HCT116 (cell line): Measurements from ENCODE around the gene UACA. TPM values are rescaled to one million over a fixed set of nuclear protein-coding genes. Genes with fewer than 3 reads are reported as not detected.

ENCODE experiments used
- ATAC-seq: fragments of 200-7000 bp; cut with Tn5 transposase; 2 replicates; pipeline ENCODE4 v1.9.1; 2020; ENCODE audit warnings: mild to moderate bottlenecking, moderate library complexity
- BruUV-seq: library from RNA; stranded (reverse); fragments of 400-500 nt; replicated peaks from 2 replicates; lab custom pipeline; 2021; lab: Mats Ljungman, UMichigan
- CTCF ChIA-PET: fragments of 300-600 bp; sonication (Branson Sonifier 250); formaldehyde crosslinking; loops from one replicate; lab custom pipeline; 2021; ENCODE audit warnings: antibody characterized with exemption; lab: Charles Lee
- POLR2A ChIA-PET: fragments of 300-600, 350-600 bp; sonication (Branson Sonifier 250); formaldehyde crosslinking; loops from one replicate; lab custom pipeline; 2021; ENCODE audit warnings: antibody characterized with exemption; lab: Charles Lee
- RAD21 ChIA-PET, 2 experiments: fragments of 300-600 bp; sonication (Branson Sonifier 250); formaldehyde crosslinking; loops; one replicate each; lab custom pipeline; 2023; ENCODE audit warnings: low total read pairs in 2 of 2; ENCODE audit not compliant: uncharacterized antibody in 2 of 2, unreplicated experiment in 2 of 2, low non-redundant PET in 1 of 2; lab: Charles Lee
- DNase-seq: peaks from one replicate; pipeline ENCODE4 v3.0.0-alpha.2; 2010; ENCODE audit warnings: low read depth, low spot score
- H2AFZ ChIP-seq: fragments of 200-600 bp; shearing (Covaris generic), sonication (generic); 2 replicates; pipeline ENCODE4 v1.6.1; 2017; ENCODE audit warnings: low read depth, mixed run types, mixed read lengths, antibody characterized with exemption, low read length; ENCODE audit not compliant: poor library complexity, severe bottlenecking
- H3K27ac ChIP-seq: 2 replicates; pipeline ENCODE4 v1.5.1; 2012; ENCODE audit warnings: low read depth, low read length
- H3K27me3 ChIP-seq: fragments of 200-600 bp; sonication (generic); 2 replicates; pipeline ENCODE4 v1.6.1; 2016; ENCODE audit warnings: mixed run types, low read length, mixed read lengths; ENCODE audit not compliant: insufficient read depth
- H3K36me3 ChIP-seq, 2 experiments: fragments of 200-500 bp in 1 of 2; fragments of 200-600 bp in 1 of 2; sonication (Bioruptor generic) in 1 of 2; sonication (generic) in 1 of 2; 2 replicates each; pipeline versions ENCODE4 v1.5.1 to v1.6.1; 2014 to 2016; ENCODE audit warnings: low read length in 2 of 2, inconsistent platforms in 1 of 2, mixed read lengths in 1 of 2, mixed run types in 1 of 2; ENCODE audit not compliant: insufficient read depth in 2 of 2, control insufficient read depth in 1 of 2
- H3K4me1 ChIP-seq, 2 experiments: fragments of 200-600 bp in 1 of 2; sonication (generic) in 1 of 2; 2 replicates each; pipeline versions ENCODE4 v1.5.1 to v1.6.1; 2012 to 2017; ENCODE audit warnings: low read length in 2 of 2, inconsistent platforms in 1 of 2, mild to moderate bottlenecking in 1 of 2, mixed read lengths in 1 of 2, mixed run types in 1 of 2, moderate library complexity in 1 of 2; ENCODE audit not compliant: insufficient read depth in 2 of 2, control insufficient read depth in 1 of 2
- H3K4me2 ChIP-seq: fragments of 200-600 bp; sonication (generic); 2 replicates; pipeline ENCODE4 v1.6.1; 2017; ENCODE audit warnings: mixed run types, low read length, mixed read lengths
- H3K4me3 ChIP-seq, 2 experiments: fragments of 200-600 bp in 1 of 2; sonication (generic) in 1 of 2; replicated peaks in 1 of 2; 2 replicates each; pipeline ENCODE4 v1.5.1; 2011 to 2016; ENCODE audit warnings: low read length in 2 of 2, control low read depth in 1 of 2, low read depth in 1 of 2, mild to moderate bottlenecking in 1 of 2, mixed read lengths in 1 of 2, mixed run types in 1 of 2
- H3K79me2 ChIP-seq: fragments of 200-600 bp; sonication (generic); 2 replicates; pipeline ENCODE4 v1.6.1; 2017; ENCODE audit warnings: mild to moderate bottlenecking, mixed run types, low read length, moderate library complexity, mixed read lengths; ENCODE audit not compliant: insufficient read depth
- H3K9ac ChIP-seq: fragments of 200-600 bp; sonication (generic); 2 replicates; pipeline ENCODE4 v1.6.1; 2016; ENCODE audit warnings: low read length, mixed read lengths
- H3K9me2 ChIP-seq: fragments of 200-600 bp; sonication (generic), shearing (Covaris generic); 2 replicates; pipeline ENCODE4 v1.6.1; 2017; ENCODE audit warnings: mixed run types, mild to moderate bottlenecking, moderate library complexity; ENCODE audit not compliant: insufficient read depth
- H3K9me3 ChIP-seq, 2 experiments: fragments of 200-500 bp in 1 of 2; fragments of 200-600 bp in 1 of 2; sonication (Bioruptor generic) in 1 of 2; sonication (generic) in 1 of 2; 2 replicates each; pipeline ENCODE4 v1.6.1; 2014 to 2017; ENCODE audit warnings: low read length in 2 of 2, mixed read lengths in 2 of 2, inconsistent platforms in 1 of 2, low read depth in 1 of 2, mild to moderate bottlenecking in 1 of 2, mixed run types in 1 of 2, moderate library complexity in 1 of 2; ENCODE audit not compliant: control insufficient read depth in 1 of 2, insufficient read depth in 1 of 2
- H4K20me1 ChIP-seq: fragments of 200-600 bp; sonication (generic), shearing (Covaris generic); 2 replicates; pipeline ENCODE4 v1.6.1; 2017; ENCODE audit warnings: mixed run types, mild to moderate bottlenecking, moderate library complexity; ENCODE audit not compliant: insufficient read depth
- CBX3 ChIP-seq: IDR thresholded peaks from 2 replicates; pipeline ENCODE4 v1.6.1; 2012; ENCODE audit warnings: low read depth
- CEBPB ChIP-seq: IDR thresholded peaks from 2 replicates; pipeline ENCODE4 v1.6.1; 2012; ENCODE audit warnings: low read depth
- EGR1 ChIP-seq: IDR thresholded peaks from 2 replicates; pipeline ENCODE4 v1.6.1; 2012; ENCODE audit warnings: low read depth
- ELF1 ChIP-seq: IDR thresholded peaks from 2 replicates; pipeline ENCODE4 v1.6.1; 2012; ENCODE audit warnings: low read depth, borderline replicate concordance
- EZH2 ChIP-seq: fragments of 200-600 bp; sonication (generic); IDR thresholded peaks from 2 replicates; pipeline ENCODE4 v1.6.1; 2017; ENCODE audit warnings: antibody characterized with exemption, mixed run types
- FOSL1 ChIP-seq: IDR thresholded peaks from 2 replicates; pipeline ENCODE4 v1.6.1; 2012; ENCODE audit warnings: low read depth
- JUND ChIP-seq: IDR thresholded peaks from 2 replicates; pipeline ENCODE4 v1.6.1; 2012
- MAX ChIP-seq: IDR thresholded peaks from 2 replicates; pipeline ENCODE4 v1.6.1; 2012
- POLR2A ChIP-seq: IDR thresholded peaks from 2 replicates; pipeline ENCODE4 v1.7.0; 2011; ENCODE audit warnings: borderline replicate concordance; ENCODE audit not compliant: insufficient read depth, insufficient read length; ENCODE audit errors: extremely low read depth
- POLR2AphosphoS5 ChIP-seq: IDR thresholded peaks from 2 replicates; pipeline ENCODE4 v1.6.1; 2011; ENCODE audit warnings: mild to moderate bottlenecking, low read depth, low read length, moderate library complexity
- RAD21 ChIP-seq: IDR thresholded peaks from 2 replicates; pipeline ENCODE4 v1.6.1; 2012; ENCODE audit warnings: low read depth, mild to moderate bottlenecking
- REST ChIP-seq: IDR thresholded peaks from 2 replicates; pipeline ENCODE4 v1.6.1; 2012; ENCODE audit warnings: low read depth
- SP1 ChIP-seq: IDR thresholded peaks from 2 replicates; pipeline ENCODE4 v1.6.1; 2012; ENCODE audit warnings: low read depth
- SRF ChIP-seq: IDR thresholded peaks from 2 replicates; pipeline ENCODE4 v1.6.1; 2012; ENCODE audit warnings: low read depth
- YY1 ChIP-seq: IDR thresholded peaks from 2 replicates; pipeline ENCODE4 v1.6.1; 2011; ENCODE audit warnings: low read length, low read depth, moderate library complexity, mild to moderate bottlenecking; ENCODE audit not compliant: insufficient replicate concordance; ENCODE audit errors: extremely low read depth
- ZFX ChIP-seq: fragments of 450-650 bp; IDR thresholded peaks from 2 replicates; pipeline ENCODE4 v1.6.1; 2017
- ZNF274 ChIP-seq: fragments of 200-500 bp; sonication (Bioruptor generic); IDR thresholded peaks from 2 replicates; pipeline ENCODE4 v1.6.1; 2014; ENCODE audit warnings: mild to moderate bottlenecking, low read depth, low read length, inconsistent platforms
- intact Hi-C: fragments of 100-400 bp; cut with micrococcal nuclease; formaldehyde crosslinking; loops from 2 replicates; pipeline ENCODE4 v1.10.0; 2022
- total RNA-seq: library from RNA; stranded (reverse); gene quantifications from one replicate; pipeline ENCODE4 v1.2.1, GENCODE V29; 2021; ENCODE audit not compliant: unreplicated experiment

Gene UACA
- total RNA-seq, 1 experiment from 2014 or later, result 47.4 TPM

- H3K4me3 ChIP-seq, result peak overlapping the region in 1 of 2 experiments; percentile 40; a peak in 2 of 4 replicates
- TF ChIP-seq CBX3 (no peak), CEBPB (no peak), POLR2A (no peak), SP1 (peak; percentile 58; the same call in 1 of the 2 replicates), RAD21 (no peak), MAX (peak; percentile 45; the same call in 1 of the 2 replicates), ELF1 (no peak), POLR2AphosphoS5 (no peak), JUND (peak; percentile 75), FOSL1 (peak; percentile 85), EZH2 (no peak), YY1 (no peak), ZFX (no peak), SRF (no peak), REST (no peak), ZNF274 (no peak), EGR1 (peak; percentile 32; the same call in 1 of the 2 replicates)
- TF ChIP-seq, all 23 proteins: peak for 5
- no TSS peak for BruUV-seq
- H3K79me2 ChIP-seq, result no peaks in the 10 kb centered on the region
- no peaks in the 10 kb centered on the region for H3K36me3 ChIP-seq
- intact Hi-C loops, result no loop called here
- peak overlapping the region; percentile 83 for H2AFZ ChIP-seq
- peaks cover 29 to 71% of the 10 kb centered on the region in 2 experiments for H3K4me1 ChIP-seq
- POLR2A ChIA-PET, result interaction anchor here (0.7 kb wide), 1 partner anchor 1378 kb away, joined by 3 read pairs; no protein-coding TSS in a partner anchor
- H3K9me2 ChIP-seq, result no peaks in the 10 kb centered on the region
- H3K9ac ChIP-seq, result peak overlapping the region; percentile 43
- peak overlapping the region; percentile 81 for H3K4me2 ChIP-seq
- no peaks in the 10 kb centered on the region for H4K20me1 ChIP-seq
- RAD21 ChIA-PET, result no interaction called here
- CTCF ChIA-PET, result interaction anchor here (0.9 to 1.4 kb wide), 3 partner anchors 12 to 16 kb away, joined by 3 to 5 read pairs (median 3); no protein-coding TSS in a partner anchor
- ATAC-seq (peak; percentile 83), DNase-seq (peak; percentile 54)
- no peaks in the 10 kb centered on the region for H3K9me3 ChIP-seq
- H3K27me3 ChIP-seq, result no peaks in the 10 kb centered on the region
- peak overlapping the region; percentile 11; the same call in 1 of the 2 replicates for H3K27ac ChIP-seq
Observed at GRCh38 chr15:70795311-70795665, 31.9 kb upstream of the UACA start.
